Fibroblast of the aortic adventitia (primary cell): Measurements from ENCODE around the gene PNPLA1. TPM values are rescaled to one million over a fixed set of nuclear protein-coding genes. Genes with fewer than 3 reads are reported as not detected.
A peak's percentile ranks its signal among the peaks of the same experiment; 100 is the strongest.

Experiments used
- DNase-seq: peaks from one replicate; pipeline ENCODE4 v3.0.0-alpha.2; 2010; ENCODE audit warnings: low read depth
- H3K4me3 ChIP-seq: 2 replicates; pipeline ENCODE4 v1.5.1; 2011; ENCODE audit warnings: low read depth, mild to moderate bottlenecking, control low read depth, low read length, moderate library complexity
- total RNA-seq: library from RNA; depleted of rRNA; stranded (reverse); fragments of >200 nt; gene quantifications from 2 replicates; pipeline ENCODE4 v1.2.3, GENCODE V29; 2012; ENCODE audit warnings: low replicate concordance
- TF ChIP-seq, protein P1 (sequence below): IDR thresholded peaks from 2 replicates; pipeline ENCODE4 v1.5.1; 2011; ENCODE audit warnings: mild to moderate bottlenecking, low read length, control low read depth, inconsistent platforms; ENCODE audit not compliant: insufficient read depth

PNPLA1 gene
- total RNA-seq, 1 donor, result 0.09 TPM

DNA sequence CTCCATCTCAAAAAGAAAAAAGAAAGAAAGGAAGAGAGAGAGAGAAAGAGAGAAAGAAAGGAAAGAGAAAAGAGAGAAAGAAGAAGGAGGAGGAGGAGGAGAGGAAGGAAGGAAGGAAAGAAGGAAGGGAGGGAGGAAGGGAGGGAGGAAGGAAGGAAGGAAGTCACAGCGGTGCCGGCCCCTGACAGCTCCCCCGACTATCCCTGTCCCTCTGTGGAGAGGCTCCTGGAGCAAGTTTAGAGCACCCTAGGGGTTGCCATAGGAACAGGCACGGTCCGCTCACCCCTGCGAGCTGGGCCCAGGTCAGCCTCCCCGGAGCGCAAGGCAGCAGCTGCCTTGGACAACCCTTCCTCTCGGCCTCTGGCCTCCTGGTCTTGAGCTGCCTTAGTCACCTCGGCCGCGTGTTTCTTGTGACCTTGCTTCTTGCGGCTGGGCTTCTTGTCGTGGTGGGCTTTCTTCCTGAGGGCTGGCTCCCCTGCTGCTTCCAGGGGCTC lies 60.0 kb downstream of the PNPLA1 start:
- H3K4me3 ChIP-seq, result no peak overlapping the region
- TF ChIP-seq, protein P1, sequence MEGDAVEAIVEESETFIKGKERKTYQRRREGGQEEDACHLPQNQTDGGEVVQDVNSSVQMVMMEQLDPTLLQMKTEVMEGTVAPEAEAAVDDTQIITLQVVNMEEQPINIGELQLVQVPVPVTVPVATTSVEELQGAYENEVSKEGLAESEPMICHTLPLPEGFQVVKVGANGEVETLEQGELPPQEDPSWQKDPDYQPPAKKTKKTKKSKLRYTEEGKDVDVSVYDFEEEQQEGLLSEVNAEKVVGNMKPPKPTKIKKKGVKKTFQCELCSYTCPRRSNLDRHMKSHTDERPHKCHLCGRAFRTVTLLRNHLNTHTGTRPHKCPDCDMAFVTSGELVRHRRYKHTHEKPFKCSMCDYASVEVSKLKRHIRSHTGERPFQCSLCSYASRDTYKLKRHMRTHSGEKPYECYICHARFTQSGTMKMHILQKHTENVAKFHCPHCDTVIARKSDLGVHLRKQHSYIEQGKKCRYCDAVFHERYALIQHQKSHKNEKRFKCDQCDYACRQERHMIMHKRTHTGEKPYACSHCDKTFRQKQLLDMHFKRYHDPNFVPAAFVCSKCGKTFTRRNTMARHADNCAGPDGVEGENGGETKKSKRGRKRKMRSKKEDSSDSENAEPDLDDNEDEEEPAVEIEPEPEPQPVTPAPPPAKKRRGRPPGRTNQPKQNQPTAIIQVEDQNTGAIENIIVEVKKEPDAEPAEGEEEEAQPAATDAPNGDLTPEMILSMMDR, result no peak
- no peak for DNase-seq

DNA sequence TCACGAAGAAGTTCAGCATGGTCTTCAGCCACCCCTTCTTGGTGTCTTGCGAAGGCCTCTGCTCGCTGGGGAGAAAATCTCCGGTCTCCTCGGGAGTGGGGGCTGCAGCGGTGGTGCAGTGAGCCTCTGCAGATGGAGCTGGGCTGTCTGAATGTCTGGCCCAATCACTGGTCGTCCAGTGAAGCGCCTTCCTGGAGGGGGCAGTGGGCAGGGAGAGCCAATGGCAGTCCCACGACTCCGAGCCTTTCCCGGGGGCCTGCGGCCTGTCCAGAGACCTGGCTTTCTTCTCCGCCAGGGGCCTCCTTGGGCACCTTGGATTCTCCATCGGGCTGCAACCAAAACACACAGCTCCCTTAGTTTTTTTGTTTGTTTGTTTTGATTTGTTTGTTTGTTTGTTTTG lies 60.5 kb downstream of the PNPLA1 start:
- H3K4me3 ChIP-seq, result no peak overlapping the region

DNA sequence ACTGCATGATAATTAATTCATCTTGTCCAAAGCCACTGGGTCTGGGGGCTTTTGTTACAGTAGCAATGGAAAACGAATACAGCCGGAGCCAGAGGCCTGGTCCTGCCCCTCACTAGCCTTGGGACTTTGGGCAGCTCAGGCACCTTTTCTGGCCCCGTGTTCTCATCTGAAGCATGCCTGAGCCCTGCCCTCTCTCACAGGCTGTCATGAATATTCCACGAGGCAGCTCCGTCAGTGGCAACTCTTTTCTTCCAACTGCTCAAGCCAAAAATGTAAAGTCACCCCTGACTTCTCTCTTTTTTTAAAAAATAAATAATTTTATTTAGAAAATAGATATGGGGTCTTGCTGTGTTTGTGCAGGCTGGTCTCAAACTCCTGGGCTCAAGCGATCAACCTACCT lies 61.5 kb downstream of the PNPLA1 start:
- no peak overlapping the region for H3K4me3 ChIP-seq
- TF ChIP-seq, protein P1, result no peak
- DNase-seq, result no peak

More for the DNA sequence above, 60.5 kb downstream of the PNPLA1 start:
- DNase-seq, result no peak
- TF ChIP-seq, protein P1, result no peak

DNA sequence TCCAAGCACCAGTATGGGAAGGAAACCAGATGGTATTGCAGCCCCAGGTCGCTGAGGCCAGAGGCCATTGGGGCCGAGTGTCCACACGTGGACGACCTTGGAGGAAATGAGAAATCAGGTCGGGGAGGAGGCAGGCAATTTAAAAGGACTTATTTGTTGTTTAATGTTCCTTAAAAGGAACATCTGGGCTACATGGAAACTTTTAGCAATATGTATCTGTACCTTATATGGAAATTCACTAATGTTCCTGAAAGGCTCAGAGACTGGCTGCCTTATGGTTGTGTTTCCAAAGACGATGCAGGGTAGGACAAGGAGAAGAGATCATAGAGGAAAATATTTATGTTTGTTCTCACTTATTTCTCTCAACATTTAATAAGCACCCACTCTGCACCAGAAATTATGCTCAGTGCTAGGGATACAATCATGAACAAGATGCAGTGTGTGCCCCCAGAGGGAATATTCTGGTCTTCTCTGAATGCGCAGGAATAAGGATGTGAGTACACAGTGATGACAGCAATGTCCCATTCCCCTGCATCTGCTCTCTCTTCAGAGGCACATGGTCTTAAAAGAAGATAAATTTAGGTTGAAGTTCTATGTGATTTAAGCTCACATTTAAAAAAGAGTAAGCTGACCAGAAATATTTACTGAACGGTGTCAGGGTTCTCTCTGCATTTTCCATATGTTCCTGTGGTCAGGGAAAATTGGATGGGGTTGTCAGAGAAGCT lies 63.5 kb downstream of the PNPLA1 start:
- DNase-seq, result no peak
- TF ChIP-seq, protein P1, result no peak
- no peak overlapping the region for H3K4me3 ChIP-seq

DNA sequence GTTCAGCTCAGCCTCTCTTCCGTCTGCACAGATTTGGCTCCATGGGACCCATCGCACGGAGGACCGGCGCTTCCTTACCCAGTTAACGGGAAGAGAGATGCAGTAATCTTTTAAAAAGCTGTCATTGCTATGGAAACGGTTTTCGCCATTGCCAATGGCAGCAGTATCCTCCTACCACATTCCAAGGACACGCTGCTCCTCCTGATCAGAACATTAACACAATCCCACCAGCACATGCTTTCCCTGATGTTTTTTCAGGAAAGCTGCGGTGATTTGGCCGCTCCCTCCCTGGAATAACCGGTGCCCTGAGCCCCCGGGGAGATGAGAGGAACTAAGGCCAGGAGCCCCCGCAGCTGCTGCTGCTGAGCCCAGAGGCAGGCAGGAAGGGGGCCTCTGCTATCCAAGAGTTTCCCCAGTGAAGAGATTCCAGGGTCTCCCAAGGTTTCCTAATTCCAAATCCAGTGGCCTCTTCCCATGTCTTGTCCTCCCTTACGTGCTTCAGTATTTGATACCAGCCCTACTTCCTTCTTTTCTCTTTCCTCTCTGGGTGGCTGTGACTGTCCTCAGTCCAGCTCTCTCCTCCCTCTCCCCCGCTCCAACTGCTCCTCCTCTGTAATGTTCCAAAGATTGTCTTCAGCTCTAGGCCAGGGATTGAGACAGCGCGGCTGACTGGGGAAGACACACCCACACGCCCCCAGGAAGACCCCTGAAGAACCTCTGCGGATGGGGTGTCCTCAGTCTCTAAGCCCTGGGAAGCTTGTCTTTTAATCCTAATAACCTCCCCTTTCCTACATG lies 64.3 kb downstream of the PNPLA1 start:
- DNase-seq, result peak; percentile 35

DNA sequence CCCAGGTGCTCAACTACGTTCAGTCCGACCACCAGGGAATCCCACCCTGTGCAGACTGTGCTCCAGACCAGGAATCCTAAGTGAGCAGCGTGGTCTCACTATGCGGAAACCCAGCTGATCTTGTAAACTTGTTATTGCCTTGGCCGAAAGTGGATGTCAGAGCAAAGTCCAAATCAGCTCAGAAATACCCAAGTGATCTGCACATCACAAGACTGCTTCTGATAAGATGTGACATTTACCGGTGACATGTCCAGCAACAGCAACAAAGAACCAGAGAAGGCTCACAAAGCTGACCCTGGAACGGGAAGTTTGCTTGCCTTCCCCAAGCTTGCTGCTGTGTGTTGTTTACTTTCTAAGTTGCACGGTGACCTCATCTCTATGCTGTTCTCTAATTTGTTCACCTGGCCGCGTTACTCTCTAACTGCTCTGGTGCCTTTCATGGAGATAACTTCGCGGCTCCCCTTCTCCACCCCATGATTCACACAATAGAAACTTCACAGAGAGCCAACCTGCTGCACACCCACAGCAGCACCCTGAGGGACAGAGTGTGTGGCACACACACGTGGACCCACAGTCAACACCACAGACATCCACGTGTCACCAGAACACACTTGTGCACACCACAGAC lies 65.1 kb downstream of the PNPLA1 start:
- no peak overlapping the region for H3K4me3 ChIP-seq
- DNase-seq, result no peak
- TF ChIP-seq, protein P1, result no peak

More for the DNA sequence above, 64.3 kb downstream of the PNPLA1 start:
- TF ChIP-seq, protein P1, result no peak
- no peak overlapping the region for H3K4me3 ChIP-seq
